SU-DHL-6 (cell line): ENCODE results near the gene ENDOV.

Experiments
- H2AFZ ChIP-seq: fragments of 200-600 bp; sonication (generic); 2 replicates; pipeline ENCODE4 v1.6.1; 2014; ENCODE audit warnings: low read depth, mild to moderate bottlenecking, moderate library complexity, mixed read lengths, antibody characterized with exemption, low read length; ENCODE audit not compliant: severe bottlenecking
- H3F3A ChIP-seq: fragments of 200-600 bp; shearing (Covaris generic); 2 replicates; pipeline ENCODE4 v1.6.0; 2016; ENCODE audit warnings: antibody characterized with exemption, mild to moderate bottlenecking; ENCODE audit not compliant: insufficient read depth
- H3K27ac ChIP-seq: fragments of 200-600 bp; sonication (generic); 2 replicates; pipeline ENCODE4 v1.5.1; 2016; ENCODE audit warnings: low read depth, mild to moderate bottlenecking, low read length, moderate library complexity, mixed read lengths
- H3K27me3 ChIP-seq: fragments of 200-600 bp; sonication (generic), shearing (Covaris generic); 2 replicates; pipeline ENCODE4 v1.6.0; 2014; ENCODE audit warnings: mild to moderate bottlenecking, low read length
- H3K36me3 ChIP-seq: fragments of 200-600 bp; sonication (generic); 2 replicates; pipeline ENCODE4 v1.6.1; 2014; ENCODE audit warnings: mild to moderate bottlenecking, low read length, mixed read lengths
- H3K4me2 ChIP-seq: fragments of 300-600, 200-600 bp; shearing (Covaris generic), sonication (generic); 2 replicates; pipeline ENCODE4 v1.6.0; 2014; ENCODE audit warnings: low read length, low read depth, mild to moderate bottlenecking; ENCODE audit not compliant: poor library complexity, severe bottlenecking
- H3K4me3 ChIP-seq: fragments of 200-600 bp; sonication (generic); 2 replicates; pipeline ENCODE4 v1.5.1; 2014; ENCODE audit warnings: antibody characterized with exemption, low read length, mild to moderate bottlenecking, mixed read lengths; ENCODE audit not compliant: insufficient read depth, poor library complexity, severe bottlenecking
- H3K79me2 ChIP-seq: fragments of 200-600 bp; sonication (generic); 2 replicates; pipeline ENCODE4 v1.6.1; 2014; ENCODE audit warnings: mild to moderate bottlenecking, low read length, moderate library complexity; ENCODE audit not compliant: insufficient read depth
- H3K9ac ChIP-seq: fragments of 200-600 bp; sonication (generic); 2 replicates; pipeline ENCODE4 v1.7.0; 2014; ENCODE audit warnings: mild to moderate bottlenecking, low read length
- H3K9me2 ChIP-seq: fragments of 200-600 bp; sonication (generic); replicated peaks from 2 replicates; pipeline ENCODE4 v1.6.1; 2014; ENCODE audit warnings: low read length; ENCODE audit not compliant: insufficient read depth
- H3K9me3 ChIP-seq: fragments of 200-600 bp; sonication (generic); 2 replicates; pipeline ENCODE4 v1.6.1; 2014; ENCODE audit warnings: low read length, mixed read lengths; ENCODE audit not compliant: insufficient read depth
- H4K20me1 ChIP-seq: fragments of 200-600 bp; sonication (generic); 2 replicates; pipeline ENCODE4 v1.6.1; 2014; ENCODE audit warnings: low read depth, mild to moderate bottlenecking, antibody characterized with exemption, low read length, moderate library complexity, mixed read lengths
- CTCF ChIP-seq: fragments of 200-600 bp; sonication (generic); IDR thresholded peaks from one replicate; pipeline ENCODE4 v1.5.1; 2017; ENCODE audit warnings: antibody characterized with exemption, mild to moderate bottlenecking, low read length, moderate library complexity; ENCODE audit not compliant: insufficient read depth, poor library complexity, severe bottlenecking
- EZH2phosphoT487 ChIP-seq: fragments of 200-600 bp; sonication (generic), shearing (Covaris generic); conservative IDR thresholded peaks from 2 replicates; pipeline ENCODE4 v1.6.1; 2018; ENCODE audit warnings: mild to moderate bottlenecking, antibody characterized with exemption, low read length, moderate library complexity, mixed read lengths

The ENDOV gene

DNA sequence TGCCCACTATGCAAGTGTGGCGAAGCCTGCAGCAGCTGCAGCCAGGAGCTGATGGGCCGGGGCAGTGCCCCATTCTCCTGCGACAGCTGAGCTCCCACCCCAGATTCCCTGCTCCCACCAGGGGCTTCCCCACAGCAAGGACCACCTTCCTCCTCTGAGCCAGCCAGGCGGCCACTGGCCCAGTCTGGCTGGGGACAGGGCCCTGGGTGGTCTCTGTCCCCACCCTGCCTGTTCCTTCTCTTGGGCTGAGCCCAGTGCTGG, 67.0 kb downstream of the ENDOV start:
- Histone ChIP-seq H2AFZ (no peak overlapping the region), H3K4me2 (no peak overlapping the region), H3K9me3 (no peaks in the 10 kb centered on the region), H3K27ac (no peak overlapping the region), H3K79me2 (no peaks in the 10 kb centered on the region), H3K4me3 (no peak overlapping the region), H3K9me2 (no peaks in the 10 kb centered on the region), H3F3A (no peaks in the 10 kb centered on the region), H3K36me3 (no peaks in the 10 kb centered on the region), H3K9ac (no peak overlapping the region), H3K27me3 (no peaks in the 10 kb centered on the region), H4K20me1 (no peaks in the 10 kb centered on the region)
- TF ChIP-seq CTCF (no peak), EZH2phosphoT487 (no peak)

- H3F3A ChIP-seq, result no peaks in the 10 kb centered on the region
- no peak overlapping the region for H2AFZ ChIP-seq
- no peak overlapping the region for H3K27ac ChIP-seq
- no peaks in the 10 kb centered on the region for H3K9me2 ChIP-seq
- no peak overlapping the region for H3K9ac ChIP-seq
- no peaks in the 10 kb centered on the region for H4K20me1 ChIP-seq
- TF ChIP-seq CTCF, result no peak
- TF ChIP-seq EZH2phosphoT487, result no peak
- no peak overlapping the region for H3K4me2 ChIP-seq
- no peaks in the 10 kb centered on the region for H3K79me2 ChIP-seq
- H3K27me3 ChIP-seq, result no peaks in the 10 kb centered on the region
- no peaks in the 10 kb centered on the region for H3K36me3 ChIP-seq
- H3K4me3 ChIP-seq, result no peak overlapping the region
- no peaks in the 10 kb centered on the region for H3K9me3 ChIP-seq
Measured at GRCh38 chr17:80482555-80483308, 67.8 kb downstream of the ENDOV start.

GRCh38 chr17:80485846-80486245, 70.9 kb downstream of the ENDOV start:
- Histone ChIP-seq H3K4me2 (peak overlapping the region; percentile 37), H2AFZ (no peak overlapping the region), H3K79me2 (no peaks in the 10 kb centered on the region), H3K36me3 (no peaks in the 10 kb centered on the region), H3K9me3 (no peaks in the 10 kb centered on the region), H3K9ac (no peak overlapping the region), H3F3A (no peaks in the 10 kb centered on the region), H3K27me3 (no peaks in the 10 kb centered on the region), H4K20me1 (no peaks in the 10 kb centered on the region), H3K9me2 (no peaks in the 10 kb centered on the region), H3K27ac (peak overlapping the region; percentile 52), H3K4me3 (no peak overlapping the region)
- TF ChIP-seq EZH2phosphoT487 (no peak), CTCF (no peak)

- Histone ChIP-seq H3K4me2 (no peak overlapping the region), H2AFZ (no peak overlapping the region), H3K9me2 (no peaks in the 10 kb centered on the region), H3F3A (no peaks in the 10 kb centered on the region), H3K27me3 (no peaks in the 10 kb centered on the region), H3K9ac (no peak overlapping the region), H3K36me3 (no peaks in the 10 kb centered on the region), H3K27ac (no peak overlapping the region), H4K20me1 (no peaks in the 10 kb centered on the region), H3K9me3 (no peaks in the 10 kb centered on the region), H3K4me3 (no peak overlapping the region), H3K79me2 (no peaks in the 10 kb centered on the region)
- TF ChIP-seq EZH2phosphoT487 (no peak), CTCF (no peak)
Measured at GRCh38 chr17:80486692-80487091, 71.7 kb downstream of the ENDOV start.
